A673 (cell line): ENCODE measurements around the gene TNPO3. TPM values are rescaled to one million over a fixed set of nuclear protein-coding genes. Genes with fewer than 3 reads are reported as not detected.

Experiments
- BruUV-seq: library from RNA; stranded (reverse); fragments of 400-500 nt; replicated peaks from 2 replicates; lab custom pipeline; 2021; lab: Mats Ljungman, UMichigan
- CTCF ChIA-PET: fragments of 300-600 bp; sonication (Branson Sonifier 250); formaldehyde crosslinking; loops from one replicate; lab custom pipeline; 2022; ENCODE audit warnings: antibody characterized with exemption; lab: Charles Lee
- POLR2A ChIA-PET: fragments of 300-600 bp; sonication (Branson Sonifier 250); formaldehyde crosslinking; loops from one replicate; lab custom pipeline; 2022; ENCODE audit warnings: antibody characterized with exemption; ENCODE audit not compliant: low non-redundant PET; lab: Charles Lee
- DNase-seq: peaks from one replicate; pipeline ENCODE4 v3.0.0-alpha.2; 2015; ENCODE audit warnings: low spot score
- H3K27ac ChIP-seq: fragments of 200-600 bp; sonication (generic); 2 replicates; pipeline ENCODE4 v1.5.1; 2016; ENCODE audit warnings: mixed run types, low read depth, mild to moderate bottlenecking, mixed read lengths, antibody characterized with exemption, low read length; ENCODE audit not compliant: poor library complexity, severe bottlenecking
- H3K27me3 ChIP-seq: fragments of 200-600 bp; sonication (generic); replicated peaks from 2 replicates; pipeline ENCODE4 v1.6.1; 2017; ENCODE audit warnings: mixed run types, low read depth, mild to moderate bottlenecking, mixed read lengths, antibody characterized with exemption, low read length; ENCODE audit not compliant: insufficient read depth, poor library complexity
- H3K36me3 ChIP-seq: fragments of 200-600 bp; sonication (generic); 2 replicates; pipeline ENCODE4 v1.6.1; 2016; ENCODE audit warnings: mixed run types, mild to moderate bottlenecking, mixed read lengths, antibody characterized with exemption, low read length; ENCODE audit not compliant: insufficient read depth, poor library complexity, severe bottlenecking
- H3K4me1 ChIP-seq: fragments of 200-600 bp; sonication (generic); 2 replicates; pipeline ENCODE4 v1.6.1; 2017; ENCODE audit warnings: mixed run types, mild to moderate bottlenecking, mixed read lengths, antibody characterized with exemption, low read length; ENCODE audit not compliant: insufficient read depth, poor library complexity, severe bottlenecking
- H3K4me3 ChIP-seq: fragments of 200-600 bp; sonication (generic); 2 replicates; pipeline ENCODE4 v1.5.1; 2016; ENCODE audit warnings: low read depth, mixed run types, mild to moderate bottlenecking, mixed read lengths, low read length; ENCODE audit not compliant: poor library complexity, severe bottlenecking
- H3K9me3 ChIP-seq: fragments of 200-600 bp; sonication (generic); 2 replicates; pipeline ENCODE4 v1.6.1; 2016; ENCODE audit warnings: mixed run types, low read depth, mild to moderate bottlenecking, mixed read lengths, antibody characterized with exemption, low read length; ENCODE audit not compliant: poor library complexity, severe bottlenecking
- CTCF ChIP-seq: fragments of 300-800, 200-600 bp; sonication (generic); conservative IDR thresholded peaks from 2 replicates; pipeline ENCODE4 v1.5.1; 2017; ENCODE audit warnings: low read depth, mild to moderate bottlenecking, antibody characterized with exemption, low read length, moderate library complexity, mixed read lengths
- EZH2 ChIP-seq: fragments of 200-600 bp; sonication (generic); IDR thresholded peaks from 2 replicates; pipeline ENCODE4 v1.6.1; 2017; ENCODE audit warnings: borderline replicate concordance, low read depth, mild to moderate bottlenecking, mixed read lengths, antibody characterized with exemption, low read length; ENCODE audit not compliant: poor library complexity, severe bottlenecking
- intact Hi-C: fragments of 100-400 bp; cut with micrococcal nuclease; formaldehyde crosslinking; loops from one replicate; pipeline ENCODE4 v1.10.0; 2022; ENCODE audit not compliant: unreplicated experiment
- total RNA-seq: library from RNA; stranded (reverse); gene quantifications from 2 replicates; pipeline ENCODE4 v1.2.3, GENCODE V29; 2021

The TNPO3 gene
- total RNA-seq, 1 experiment from 2014 or later, result 77.8 TPM

- no peak for TF ChIP-seq EZH2
- BruUV-seq, result no TSS peak
- H3K27me3 ChIP-seq, result peaks cover 46% of the 10 kb centered on the region
- no peak overlapping the region for H3K27ac ChIP-seq
- H3K9me3 ChIP-seq, result no peaks in the 10 kb centered on the region
- DNase-seq, result no peak
- no peaks in the 10 kb centered on the region for H3K4me1 ChIP-seq
- POLR2A ChIA-PET, result no interaction called here
- H3K4me3 ChIP-seq, result no peak overlapping the region
- H3K36me3 ChIP-seq, result no peaks in the 10 kb centered on the region
- CTCF ChIA-PET, result interaction anchor here (0.5 kb wide), 1 partner anchor 151 kb away, joined by 4 read pairs; no protein-coding TSS in a partner anchor
- intact Hi-C loops, result no loop called here
Measured at GRCh38 chr7:128939861-128940410, 115.0 kb downstream of the TNPO3 start.

- ChIA-PET CTCF (interaction anchor here (0.5 kb wide), 1 partner anchor 152 kb away, joined by 4 read pairs; no protein-coding TSS in a partner anchor), POLR2A (no interaction called here)
- no peak for DNase-seq
- Histone ChIP-seq H3K4me1 (no peaks in the 10 kb centered on the region), H3K4me3 (no peak overlapping the region), H3K9me3 (no peaks in the 10 kb centered on the region), H3K27me3 (peaks cover 46% of the 10 kb centered on the region), H3K27ac (no peak overlapping the region), H3K36me3 (no peaks in the 10 kb centered on the region)
- intact Hi-C loops, result no loop called here
- no peak for TF ChIP-seq CTCF
- TF ChIP-seq EZH2, result no peak
- no TSS peak for BruUV-seq
Measured at GRCh38 chr7:128939075-128939860, 115.6 kb downstream of the TNPO3 start.

- no peak for DNase-seq
- Histone ChIP-seq H3K4me1 (no peaks in the 10 kb centered on the region), H3K27me3 (peaks cover 46% of the 10 kb centered on the region), H3K36me3 (no peaks in the 10 kb centered on the region), H3K9me3 (no peaks in the 10 kb centered on the region), H3K27ac (no peak overlapping the region), H3K4me3 (peak overlapping the region; percentile 48)
- intact Hi-C loops, result no loop called here
- ChIA-PET CTCF (no interaction called here), POLR2A (no interaction called here)
- no TSS peak for BruUV-seq
- no peak for TF ChIP-seq EZH2
- TF ChIP-seq CTCF, result no peak
Measured at GRCh38 chr7:128938544-128939074, 116.3 kb downstream of the TNPO3 start.
